Activated T-cell treated with anti-CD3 and anti-CD28 coated beads, Interleukin-2, amount 50 U/mL, for 48 hours (primary cell): ENCODE data around the gene NFX1.
A peak's percentile ranks its signal among the peaks of the same experiment; 100 is the strongest.

Experiments
- DNase-seq, 2 experiments: peaks; one replicate each; pipeline ENCODE4 v3.0.0-alpha.2; 2020

The NFX1 gene

DNA sequence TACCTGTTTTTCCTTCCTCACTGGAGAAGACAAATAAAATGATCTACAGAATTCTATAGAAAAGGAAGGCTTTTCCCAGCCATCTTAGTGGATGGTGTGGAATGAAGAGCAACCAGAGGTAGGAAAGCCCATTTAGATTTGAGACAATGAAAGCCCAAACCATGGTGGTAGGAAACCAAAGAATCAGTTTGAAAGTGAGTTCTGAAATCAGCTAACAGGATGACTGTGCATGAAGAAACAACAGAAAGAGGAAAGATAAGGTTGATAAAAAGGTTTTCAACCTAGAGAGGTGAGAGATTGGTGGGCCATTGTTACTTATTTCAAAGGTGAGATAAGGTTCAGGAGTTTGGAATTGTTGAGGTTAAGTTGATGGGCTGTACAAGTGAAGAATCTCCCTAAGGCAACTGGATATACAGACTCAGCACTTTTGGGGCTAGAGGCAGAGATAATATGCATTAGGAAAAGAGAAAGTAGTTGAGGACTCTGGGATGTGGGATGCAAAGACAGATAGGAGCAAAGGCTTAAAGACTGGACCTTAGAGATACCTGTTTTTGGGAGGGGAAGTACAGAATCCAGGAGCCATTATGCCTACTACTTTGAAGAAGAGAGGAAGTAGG is 23.1 kb upstream of the NFX1 start:
- no peak for DNase-seq

- no peak for DNase-seq
Measured at GRCh38 chr9:33270146-33270545, 20.2 kb upstream of the NFX1 start.

GRCh38 chr9:33272061-33272460 is 18.3 kb upstream of the NFX1 start:
- no peak for DNase-seq

DNA sequence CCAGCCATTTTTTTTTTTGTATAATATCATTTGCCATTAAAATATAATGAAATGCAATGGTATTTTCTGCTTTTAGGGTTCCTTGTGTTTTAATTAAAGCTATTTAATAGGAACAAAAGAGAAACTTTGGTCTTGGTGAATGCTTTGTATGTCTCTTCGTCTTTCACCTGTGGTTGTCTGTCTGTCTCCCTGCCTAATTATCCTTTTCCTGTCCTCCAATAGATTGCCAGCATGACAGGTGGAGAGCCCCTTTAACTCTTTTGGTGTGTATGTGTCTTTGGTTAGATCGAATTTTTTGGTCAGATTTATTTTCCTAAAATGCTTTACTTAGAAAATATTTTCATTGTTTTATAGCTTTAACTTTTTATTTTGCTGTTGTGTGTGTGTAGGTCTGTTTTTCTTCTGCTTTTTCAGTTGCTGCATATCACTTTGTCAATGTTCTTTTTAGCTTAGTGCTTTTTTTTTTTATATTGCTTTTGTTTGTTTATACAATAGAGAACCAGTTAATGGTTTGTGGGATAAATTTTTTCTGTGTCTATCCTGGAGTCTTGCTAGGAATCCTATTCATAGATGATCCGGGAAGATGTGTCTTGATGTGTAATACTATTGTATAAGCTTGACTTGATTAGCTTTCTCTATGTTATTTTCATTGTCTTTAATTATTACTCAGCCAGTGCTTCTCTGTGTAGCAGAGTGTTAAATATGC is 16.9 kb upstream of the NFX1 start:
- no peak for DNase-seq

DNA sequence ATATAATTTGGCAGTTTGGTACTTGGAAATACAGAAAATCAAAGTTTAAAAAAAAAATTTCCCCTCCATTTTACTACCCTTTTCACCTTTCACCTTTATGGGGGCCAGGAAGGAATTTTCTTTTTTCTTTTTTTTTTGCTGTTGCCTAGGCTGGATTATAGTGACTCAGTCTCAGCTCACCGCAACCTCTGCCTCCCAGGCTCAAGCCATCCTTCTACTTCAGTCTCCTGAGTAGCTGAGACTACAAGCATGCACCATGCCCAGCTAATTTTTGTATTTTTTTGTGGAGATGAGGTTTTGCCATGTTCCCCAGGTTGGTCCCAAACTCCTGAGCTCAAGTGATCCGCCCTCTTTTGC is 16.4 kb upstream of the NFX1 start:
- DNase-seq, result no peak

- no peak for DNase-seq
Measured at GRCh38 chr9:33277484-33277883, 12.8 kb upstream of the NFX1 start.

DNA sequence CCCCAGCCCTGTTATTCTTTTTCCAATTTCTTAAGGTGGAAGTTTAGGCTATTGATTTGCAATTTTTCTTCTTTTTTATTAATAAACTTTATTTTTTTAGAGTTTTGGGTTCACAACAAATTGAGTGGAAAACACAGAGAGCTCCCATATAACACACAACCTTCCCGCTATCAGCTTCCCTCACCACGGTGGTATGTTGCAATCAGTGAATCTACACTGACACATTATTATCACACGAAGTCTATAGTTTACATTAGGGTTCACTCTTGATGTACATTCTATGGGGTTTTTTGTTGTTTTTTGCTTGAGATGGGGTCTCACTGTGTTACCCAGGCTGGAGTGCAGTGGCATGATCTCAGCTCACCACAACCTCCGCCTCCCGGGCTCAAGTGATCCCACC is 4.8 kb upstream of the NFX1 start:
- DNase-seq, result no peak

DNA sequence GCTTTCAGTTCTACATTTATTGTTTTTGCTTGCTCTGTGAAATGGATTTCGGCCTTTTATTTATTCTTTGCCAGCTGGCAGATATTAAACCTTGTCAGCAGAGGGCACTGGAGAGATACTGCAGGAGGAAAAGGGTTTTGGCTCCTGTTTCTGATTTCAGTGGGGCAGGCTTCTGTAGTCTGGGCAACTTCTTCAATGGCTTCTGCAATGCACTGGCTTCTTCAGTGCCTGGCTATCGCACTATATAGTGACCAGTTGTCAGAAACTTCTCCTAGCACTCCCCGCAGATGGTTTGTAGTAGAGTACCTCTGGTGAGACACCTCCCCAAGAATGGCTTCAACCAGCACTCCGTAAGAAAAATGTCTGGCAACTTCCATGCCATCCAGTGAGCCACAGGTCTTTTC is 3.2 kb upstream of the NFX1 start:
- DNase-seq, result peak in 1 of 2 experiments; percentile 54

DNA sequence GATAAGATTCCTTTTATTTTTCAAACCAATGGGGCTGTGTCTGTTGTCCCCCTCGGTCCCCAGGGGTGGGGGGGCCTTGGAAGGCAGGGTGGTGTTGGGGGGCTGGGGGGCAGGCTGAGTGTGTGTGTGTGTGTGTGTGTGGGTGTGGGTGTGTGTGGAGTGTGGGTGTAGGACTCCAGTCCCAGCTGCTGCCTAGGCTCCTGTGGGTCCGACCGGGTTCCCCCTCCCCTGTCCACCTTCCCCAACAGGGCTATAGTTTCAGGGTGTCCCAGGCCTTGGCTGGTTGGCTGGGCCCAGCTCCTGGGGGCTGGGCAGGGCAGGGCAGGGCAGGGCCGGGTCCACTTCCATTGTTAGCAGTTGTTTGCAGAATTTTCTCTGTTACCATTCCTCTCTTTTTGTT is 2.1 kb upstream of the NFX1 start:
- DNase-seq, result no peak

- peak in 1 of 2 experiments; percentile 38 for DNase-seq
Measured at GRCh38 chr9:33288828-33289483, 1.4 kb upstream of the NFX1 start.

GRCh38 chr9:33289496-33289895 is 820 bp upstream of the NFX1 start:
- peak; percentile 65 to 67 for DNase-seq

GRCh38 chr9:33289936-33290246 is 425 bp upstream of the NFX1 start:
- DNase-seq, result no peak

GRCh38 chr9:33291031-33291397 is 698 bp downstream of the NFX1 start:
- DNase-seq, result no peak

GRCh38 chr9:33291901-33292300 is 1.6 kb downstream of the NFX1 start:
- no peak for DNase-seq

GRCh38 chr9:33293782-33294181 is 3.5 kb downstream of the NFX1 start:
- no peak for DNase-seq

DNA sequence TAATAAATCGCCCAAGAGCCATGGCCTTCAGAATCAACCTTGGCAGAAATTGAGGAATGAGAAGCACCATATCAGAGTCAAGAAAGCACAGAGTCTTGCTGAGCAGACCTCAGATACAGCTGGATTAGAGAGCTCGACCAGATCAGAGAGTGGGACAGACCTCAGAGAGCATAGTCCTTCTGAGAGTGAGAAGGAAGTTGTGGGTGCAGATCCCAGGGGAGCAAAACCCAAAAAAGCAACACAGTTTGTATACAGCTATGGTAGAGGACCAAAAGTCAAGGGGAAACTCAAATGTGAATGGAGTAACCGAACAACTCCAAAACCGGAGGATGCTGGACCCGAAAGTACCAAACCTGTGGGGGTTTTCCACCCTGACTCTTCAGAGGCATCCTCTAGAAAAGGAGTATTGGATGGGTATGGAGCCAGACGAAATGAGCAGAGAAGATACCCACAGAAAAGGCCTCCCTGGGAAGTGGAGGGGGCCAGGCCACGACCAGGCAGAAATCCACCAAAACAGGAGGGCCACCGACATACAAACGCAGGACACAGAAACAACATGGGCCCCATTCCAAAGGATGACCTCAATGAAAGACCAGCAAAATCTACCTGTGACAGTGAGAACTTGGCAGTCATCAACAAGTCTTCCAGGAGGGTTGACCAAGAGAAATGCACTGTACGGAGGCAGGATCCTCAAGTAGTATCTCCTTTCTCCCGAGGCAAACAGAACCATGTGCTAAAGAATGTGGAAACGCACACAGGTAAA is 4.5 kb downstream of the NFX1 start:
- DNase-seq, result no peak

- no peak for DNase-seq
Measured at GRCh38 chr9:33295571-33295970, 5.3 kb downstream of the NFX1 start.

DNA sequence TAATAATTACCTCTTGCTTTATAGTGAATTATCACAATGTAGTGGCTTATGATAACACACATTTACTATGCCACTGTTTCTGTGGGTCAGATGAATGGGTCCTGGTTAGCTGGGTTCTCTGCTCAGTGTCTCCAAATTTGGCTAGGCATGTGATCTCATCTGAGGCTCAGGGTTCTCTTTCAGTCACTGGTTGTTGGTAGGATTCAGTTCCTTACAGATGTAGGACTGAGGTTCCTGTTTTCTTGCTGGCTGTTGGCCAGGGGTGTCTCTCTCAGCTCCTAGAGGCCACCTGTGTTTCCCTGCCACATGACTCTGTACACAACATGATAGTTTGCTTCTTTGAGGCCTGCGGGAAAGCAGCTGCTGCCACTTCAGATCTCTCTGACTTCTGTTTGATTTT is 7.1 kb downstream of the NFX1 start:
- DNase-seq, result no peak

GRCh38 chr9:33300546-33300945 is 10.2 kb downstream of the NFX1 start:
- DNase-seq, result no peak

- no peak for DNase-seq
Measured at GRCh38 chr9:33304362-33304761, 14.0 kb downstream of the NFX1 start.

GRCh38 chr9:33306037-33306436 is 15.7 kb downstream of the NFX1 start:
- peak in 1 of 2 experiments; percentile 42 for DNase-seq

DNA sequence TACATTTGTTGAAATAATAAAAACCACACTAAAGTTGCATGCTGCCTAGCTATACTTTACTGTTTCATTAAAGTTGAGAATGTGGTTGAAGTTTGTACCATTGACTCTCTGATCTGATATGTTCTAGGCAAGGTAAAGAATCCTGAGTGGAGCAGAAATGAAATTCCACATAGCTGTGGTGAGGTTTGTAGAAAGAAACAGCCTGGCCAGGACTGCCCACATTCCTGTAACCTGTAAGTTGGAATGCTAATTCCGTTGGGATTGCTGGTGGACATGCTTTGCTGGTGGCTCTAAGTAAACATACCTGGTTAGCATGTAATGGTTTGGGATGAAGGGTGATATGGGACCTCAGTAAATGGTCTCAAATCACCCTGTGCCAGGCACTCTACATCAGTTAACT is 16.8 kb downstream of the NFX1 start:
- DNase-seq, result no peak

DNA sequence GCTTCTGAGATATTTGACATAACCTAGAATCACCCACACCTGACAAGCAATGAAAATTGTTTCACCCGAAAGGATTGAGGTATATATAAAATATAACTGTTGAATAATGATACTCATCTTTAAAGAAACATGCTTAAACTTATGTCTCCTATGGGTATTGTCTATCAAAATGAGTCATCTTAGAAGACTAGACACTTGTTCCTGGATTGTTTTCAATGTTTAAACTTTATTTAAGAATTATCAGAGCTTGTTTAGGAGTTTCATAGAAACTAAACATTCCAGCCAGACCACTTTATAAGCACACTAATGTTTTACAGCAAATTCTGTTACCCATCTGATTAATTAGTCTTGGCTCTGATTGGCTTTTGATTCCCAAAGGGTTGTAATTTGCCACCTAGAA is 19.6 kb downstream of the NFX1 start:
- DNase-seq, result no peak

GRCh38 chr9:33310748-33311147 is 20.4 kb downstream of the NFX1 start:
- no peak for DNase-seq
